ENCODE data around the gene SCTR. TPM values are rescaled to one million over a fixed set of nuclear protein-coding genes. Genes with fewer than 3 reads are reported as not detected.

The SCTR gene
- polyA plus RNA-seq, 3 donors = not detected

- no peak overlapping the region for H3K4me3 ChIP-seq (replicated peaks in 1 of 3; ENCODE audit: low read depth in 2 of 3, low read length in 3 of 3)
- intact Hi-C loops (cut with micrococcal nuclease) = no loop called here
- no peak overlapping the region for H2AFZ ChIP-seq (ENCODE audit: insufficient read depth, low read depth, low read length, poor library complexity, severe bottlenecking)
- Mint-ChIP-seq H3K36me3 (no peaks in the 10 kb centered on the region), H3K27me3 (ENCODE audit: low read depth in 3 of 3) (peaks cover 2 to 15% (median 7%) of the 10 kb centered on the region in 3 donors), H3K4me3 (no peak overlapping the region), H3K9me3 (peaks cover 0 to 3% (median 0%) of the 10 kb centered on the region in 7 donors), H3K4me1 (no peaks in the 10 kb centered on the region), H3K27ac (no peak overlapping the region)
- H3K36me3 ChIP-seq (replicated peaks in 1 of 2; ENCODE audit: control insufficient read depth in 1 of 2, insufficient read depth in 2 of 2, low read length in 2 of 2) = no peaks in the 10 kb centered on the region
- no peak for TF ChIP-seq CTCF (IDR thresholded peaks at IDR 0.05)
- H3K9me3 ChIP-seq (replicated peaks in 1 of 2; ENCODE audit: control insufficient read depth in 1 of 2, insufficient read depth in 1 of 2, low read length in 2 of 2) = no peaks in the 10 kb centered on the region
- no peaks in the 10 kb centered on the region for H3K4me1 ChIP-seq (ENCODE audit: control insufficient read depth in 1 of 2, insufficient read depth in 2 of 2, low read length in 2 of 2)
- H3K79me2 ChIP-seq (ENCODE audit: insufficient read depth, low read length) = no peaks in the 10 kb centered on the region
- no peak for DNase-seq
- H4K20me1 ChIP-seq (ENCODE audit: insufficient read depth, low read length) = no peaks in the 10 kb centered on the region
- H3K9ac ChIP-seq (ENCODE audit: insufficient read depth, low read length, poor library complexity, severe bottlenecking) = no peak overlapping the region
- whole genome bisulfite sequencing (ENCODE audit: insufficient coverage) = 92% methylated on average over 2 of the region's 6 CpGs
- no peak overlapping the region for H3K4me2 ChIP-seq (replicated peaks; ENCODE audit: extremely low read depth, low read length, poor library complexity, severe bottlenecking)
- H3K27me3 ChIP-seq (ENCODE audit: control insufficient read depth in 2 of 2, insufficient read depth in 2 of 2, low read length in 2 of 2) = peaks cover 0 to 2% of the 10 kb centered on the region in 2 donors
- no peak overlapping the region for H3K27ac ChIP-seq (ENCODE audit: low read depth in 1 of 2, low read length in 2 of 2)
These were observed 15.5 kb downstream of the SCTR start for GRCh38 chr2:119508756-119509155.

- intact Hi-C loops (cut with micrococcal nuclease) = no loop called here
- no peak overlapping the region for H3K27ac Mint-ChIP-seq
- H3K9me3 Mint-ChIP-seq = peaks cover 9 to 28% (median 17%) of the 10 kb centered on the region in 7 donors
- no peak overlapping the region for H3K27ac ChIP-seq (ENCODE audit: low read depth in 1 of 2, low read length in 2 of 2)
- H3K36me3 ChIP-seq (replicated peaks in 1 of 2; ENCODE audit: control insufficient read depth in 1 of 2, insufficient read depth in 2 of 2, low read length in 2 of 2) = no peaks in the 10 kb centered on the region
- no peak overlapping the region for H3K9ac ChIP-seq (ENCODE audit: insufficient read depth, low read length, poor library complexity, severe bottlenecking)
- peaks cover 0 to 15% of the 10 kb centered on the region in 2 donors for H3K9me3 ChIP-seq (replicated peaks in 1 of 2; ENCODE audit: control insufficient read depth in 1 of 2, insufficient read depth in 1 of 2, low read length in 2 of 2)
- TF ChIP-seq CTCF (IDR thresholded peaks at IDR 0.05) = no peak
- no peak overlapping the region for H2AFZ ChIP-seq (ENCODE audit: insufficient read depth, low read depth, low read length, poor library complexity, severe bottlenecking)
- no peak for DNase-seq
- H3K79me2 ChIP-seq (ENCODE audit: insufficient read depth, low read length) = no peaks in the 10 kb centered on the region
- no peak overlapping the region for H3K4me2 ChIP-seq (replicated peaks; ENCODE audit: extremely low read depth, low read length, poor library complexity, severe bottlenecking)
- no peak overlapping the region for H3K4me3 ChIP-seq (replicated peaks in 1 of 3; ENCODE audit: low read depth in 2 of 3, low read length in 3 of 3)
- no peaks in the 10 kb centered on the region for H4K20me1 ChIP-seq (ENCODE audit: insufficient read depth, low read length)
- no peaks in the 10 kb centered on the region for H3K4me1 Mint-ChIP-seq
- no peaks in the 10 kb centered on the region for H3K4me1 ChIP-seq (ENCODE audit: control insufficient read depth in 1 of 2, insufficient read depth in 2 of 2, low read length in 2 of 2)
- no peaks in the 10 kb centered on the region for H3K36me3 Mint-ChIP-seq
- peaks cover 6 to 20% (median 10%) of the 10 kb centered on the region in 3 donors for H3K27me3 Mint-ChIP-seq (ENCODE audit: low read depth in 3 of 3)
- WGBS (ENCODE audit: insufficient coverage) = no CpG with 5 or more reads among the region's 4 CpGs
- H3K27me3 ChIP-seq (ENCODE audit: control insufficient read depth in 2 of 2, insufficient read depth in 2 of 2, low read length in 2 of 2) = no peaks in the 10 kb centered on the region
- H3K4me3 Mint-ChIP-seq = no peak overlapping the region
These were observed 27.6 kb downstream of the SCTR start for GRCh38 chr2:119496682-119497081.

Measured in CD14-positive monocyte (primary cell).